NOMO-1 treated with DMSO at 0.1 percent for 48 hours (cell line): ENCODE results near the gene TAF1D.
A peak's percentile ranks its signal among the peaks of the same experiment; 100 is the strongest.
"Not testable (repeated sequence)": the region's sequence is repeated elsewhere in the genome, so short reads cannot be mapped to it uniquely, and the experiment has no call there.

Experiments used
- DNase-seq: peaks from one replicate; lab custom pipeline; 2025; ENCODE audit not compliant: unreplicated experiment; lab: John Stamatoyannopoulos, UW

Gene TAF1D

DNA sequence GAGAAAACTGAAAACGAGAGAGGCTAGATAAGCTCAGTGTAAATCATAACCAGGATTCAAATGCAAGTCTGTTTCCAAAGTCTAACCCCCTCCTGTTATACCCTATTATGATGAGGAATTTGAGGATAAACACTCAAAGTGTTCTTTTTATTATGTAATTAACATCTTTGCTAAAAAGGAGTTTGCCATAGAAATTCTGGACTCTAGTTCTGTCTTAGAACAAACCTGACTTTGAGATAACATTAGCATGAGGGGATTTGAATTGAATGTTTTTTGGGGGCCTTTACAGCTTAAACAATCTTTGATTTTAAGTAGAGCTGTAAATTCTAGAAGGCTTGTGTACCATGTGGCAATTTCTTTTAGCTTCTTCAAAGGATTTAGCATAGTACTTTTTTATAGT lies 9.7 kb upstream of the TAF1D start:
- no peak for DNase-seq

DNA sequence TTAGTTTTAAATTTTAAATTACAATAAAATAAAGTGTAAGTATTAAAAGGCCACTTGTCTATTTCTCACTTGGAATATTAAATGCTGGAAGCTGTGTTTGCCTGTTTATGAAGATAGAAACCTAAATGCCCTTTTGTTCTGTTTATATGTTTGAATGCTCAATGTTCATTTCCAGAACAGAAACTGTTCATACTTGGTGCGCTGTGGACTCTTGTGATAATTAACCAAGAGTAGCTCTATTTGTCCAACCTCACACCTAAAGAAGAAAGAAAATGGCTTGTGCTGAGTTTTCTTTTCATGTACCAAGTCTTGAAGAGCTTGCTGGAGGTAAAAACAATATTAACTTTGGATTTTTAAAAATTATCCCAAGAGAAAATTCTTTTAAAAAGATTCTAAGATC lies 5.8 kb upstream of the TAF1D start:
- no peak for DNase-seq

DNA sequence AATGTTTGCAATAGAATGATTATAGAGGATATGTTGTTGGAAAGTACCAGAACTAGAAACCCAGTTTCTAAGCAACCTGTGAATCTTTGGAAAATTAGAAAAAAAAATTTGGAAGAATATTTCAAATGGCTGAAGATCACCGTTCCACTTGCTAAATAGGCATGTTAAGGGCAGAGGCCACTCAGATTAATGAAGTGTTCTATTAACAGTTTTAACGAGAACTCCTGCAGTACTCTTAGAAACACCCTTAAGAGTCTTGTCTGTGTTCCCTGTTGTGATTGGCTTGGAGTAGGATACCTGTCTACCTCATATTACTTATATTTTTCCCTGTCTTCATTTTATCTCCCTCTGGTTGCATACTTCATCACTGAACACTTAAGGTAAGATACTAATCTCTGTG lies 4.8 kb upstream of the TAF1D start:
- DNase-seq: no peak

DNA sequence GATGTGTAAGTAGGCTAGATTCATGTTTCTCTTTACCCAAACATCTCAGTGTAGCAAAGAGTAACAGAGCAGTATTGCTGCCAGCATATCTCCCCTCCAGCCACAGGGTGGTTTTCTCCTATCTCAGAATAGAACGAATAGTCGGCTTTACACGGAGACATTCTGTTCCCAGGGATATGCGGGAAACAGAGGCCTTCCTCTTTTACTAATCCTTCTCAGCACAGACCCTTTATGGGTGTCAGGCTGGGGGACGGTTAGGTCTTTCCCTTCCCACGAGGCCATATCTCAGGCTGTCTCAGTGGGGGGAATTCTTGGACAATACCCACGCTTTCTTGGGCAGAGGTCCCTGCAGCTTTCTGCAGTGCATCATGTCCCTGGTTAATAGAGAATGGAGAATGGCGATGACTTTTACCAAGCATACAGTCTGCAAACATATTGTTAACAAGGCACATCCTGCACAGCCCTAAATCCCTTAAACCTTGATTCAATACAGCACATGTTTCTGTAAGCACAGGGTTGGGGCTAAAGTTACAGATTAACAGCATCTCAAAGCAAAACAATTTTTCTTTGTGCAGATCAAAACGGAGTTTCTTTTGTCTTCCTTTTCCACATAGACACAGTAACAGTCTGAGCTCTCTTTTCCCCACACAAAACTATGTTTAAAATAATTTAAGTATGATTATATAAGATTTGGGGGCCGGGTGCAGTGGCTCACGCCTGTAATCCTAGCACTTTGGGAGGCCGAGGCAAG lies 3.9 kb upstream of the TAF1D start:
- DNase-seq: not testable (repeated sequence)

DNA sequence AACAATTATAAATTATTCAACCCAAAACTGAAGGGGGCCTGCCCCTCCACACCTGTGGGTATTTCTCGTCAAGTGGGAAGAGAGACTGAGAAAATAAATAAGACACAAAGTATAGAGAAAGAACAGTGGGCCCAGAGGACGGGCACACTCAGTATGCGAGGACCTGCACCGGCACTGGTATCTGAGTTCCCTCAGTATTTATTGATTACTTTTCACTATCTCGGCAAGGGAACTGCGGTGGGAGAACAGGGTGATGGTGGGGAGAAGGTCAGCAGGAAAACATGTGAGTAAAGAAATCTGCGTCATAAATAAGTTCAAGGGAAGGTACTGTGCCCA lies 3.3 kb upstream of the TAF1D start:
- no peak for DNase-seq

DNA sequence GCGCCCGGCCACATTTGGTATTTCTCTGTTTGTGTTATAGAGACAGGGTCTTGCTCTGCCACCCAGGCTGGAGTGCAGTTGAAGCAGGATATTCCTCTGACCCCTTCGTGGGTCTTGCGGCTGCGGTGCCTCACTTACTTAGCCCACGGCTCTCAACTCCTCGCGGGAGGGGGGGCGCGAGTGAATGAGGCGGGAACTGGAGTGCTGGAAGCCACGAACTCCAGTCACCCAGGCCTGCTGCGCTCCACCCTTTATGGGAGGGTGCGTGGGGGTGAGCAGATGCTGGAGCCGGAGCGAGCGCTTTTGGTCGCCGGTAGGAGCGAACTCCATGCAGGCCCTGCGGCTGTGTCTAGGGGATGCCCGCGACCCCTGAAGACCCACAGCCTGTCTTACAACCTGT lies 2.0 kb upstream of the TAF1D start:
- no peak for DNase-seq

DNA sequence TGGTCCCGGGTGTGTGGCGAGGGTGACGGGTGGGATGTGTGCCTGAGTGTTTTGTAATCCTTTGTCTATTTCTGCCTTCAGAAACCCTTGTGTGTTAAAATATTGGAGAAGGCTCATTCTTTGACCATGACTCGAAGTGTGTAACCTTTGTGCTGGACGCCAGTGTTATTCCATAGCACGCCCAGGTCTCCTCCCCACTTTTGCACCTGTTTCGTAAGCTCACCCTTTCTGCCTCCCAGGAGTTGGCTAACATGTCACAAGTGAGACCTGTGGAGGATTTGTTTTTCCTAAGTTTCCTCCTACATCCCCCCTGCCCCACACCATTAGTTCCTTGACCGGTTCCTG lies 559 bp upstream of the TAF1D start:
- no peak for DNase-seq

DNA sequence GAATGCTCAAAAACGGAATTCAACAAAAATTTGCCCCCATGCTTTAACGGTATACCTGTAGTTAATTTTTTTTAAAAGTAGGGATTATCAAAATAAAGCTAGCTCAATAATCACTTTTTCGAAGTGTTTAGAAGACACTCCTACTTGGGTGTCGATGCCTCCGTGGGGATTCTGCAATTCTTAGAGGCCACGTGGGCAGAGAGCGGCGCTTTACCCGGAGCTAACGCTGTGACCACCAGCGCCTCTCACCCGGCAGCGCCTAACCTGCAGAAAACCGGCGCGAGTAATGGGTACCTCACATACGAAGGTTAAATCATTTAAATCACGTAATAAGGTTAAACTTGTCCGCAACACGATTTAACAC lies 583 bp downstream of the TAF1D start:
- DNase-seq: peak; percentile 71

DNA sequence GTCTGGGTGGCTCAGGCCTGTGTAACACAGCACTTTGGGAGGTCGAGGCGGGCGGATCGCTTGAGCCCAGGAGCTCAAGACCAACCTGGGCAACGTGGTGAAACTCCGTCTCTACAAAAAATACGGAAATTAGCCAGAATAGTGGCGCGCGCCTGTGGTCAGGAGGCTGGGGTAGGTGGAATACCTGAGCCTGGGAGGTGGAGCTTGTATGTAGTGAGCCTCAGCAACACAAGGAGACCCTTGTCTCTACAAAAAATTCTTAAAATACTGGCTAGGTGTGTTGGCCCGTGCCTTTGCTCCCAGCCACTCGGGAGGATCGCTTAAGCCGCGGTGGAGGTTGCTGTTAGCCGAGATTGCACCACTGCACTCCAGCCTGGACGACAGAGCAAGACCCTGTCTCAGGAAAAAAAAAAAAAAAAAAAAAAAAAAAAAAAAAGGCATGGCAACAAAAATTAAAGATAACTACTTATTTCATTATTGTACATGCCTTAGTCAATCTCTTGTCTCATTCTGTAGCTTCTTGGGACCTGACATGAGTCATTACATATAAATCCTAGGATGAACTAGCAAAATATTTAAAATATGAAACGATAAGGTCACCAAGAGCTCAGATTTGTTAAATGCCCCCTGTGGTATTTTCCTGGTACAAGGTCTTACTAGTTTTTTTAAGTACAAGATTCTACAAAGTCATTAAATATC lies 1.1 kb downstream of the TAF1D start:
- no peak for DNase-seq

DNA sequence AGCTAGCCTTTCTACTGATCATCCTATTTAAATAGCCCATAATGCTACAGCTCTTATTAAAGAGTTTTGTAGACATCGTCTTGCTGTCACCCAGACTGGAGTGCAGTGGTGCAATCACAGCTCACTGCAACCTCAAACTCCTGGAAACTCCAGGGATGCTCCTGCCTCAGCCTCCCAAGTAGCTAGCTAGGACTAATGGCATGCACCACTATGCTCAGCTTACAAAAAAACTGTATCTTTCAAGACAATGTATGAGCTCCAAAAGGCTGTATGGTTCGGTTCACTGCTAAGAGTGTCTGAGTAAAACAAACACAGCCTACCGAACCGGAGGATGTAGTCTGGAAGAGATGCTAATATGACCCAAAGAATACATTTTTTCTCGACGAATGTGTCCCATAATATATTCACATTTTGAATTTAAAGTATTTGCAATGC lies 2.6 kb downstream of the TAF1D start:
- no peak for DNase-seq

DNA sequence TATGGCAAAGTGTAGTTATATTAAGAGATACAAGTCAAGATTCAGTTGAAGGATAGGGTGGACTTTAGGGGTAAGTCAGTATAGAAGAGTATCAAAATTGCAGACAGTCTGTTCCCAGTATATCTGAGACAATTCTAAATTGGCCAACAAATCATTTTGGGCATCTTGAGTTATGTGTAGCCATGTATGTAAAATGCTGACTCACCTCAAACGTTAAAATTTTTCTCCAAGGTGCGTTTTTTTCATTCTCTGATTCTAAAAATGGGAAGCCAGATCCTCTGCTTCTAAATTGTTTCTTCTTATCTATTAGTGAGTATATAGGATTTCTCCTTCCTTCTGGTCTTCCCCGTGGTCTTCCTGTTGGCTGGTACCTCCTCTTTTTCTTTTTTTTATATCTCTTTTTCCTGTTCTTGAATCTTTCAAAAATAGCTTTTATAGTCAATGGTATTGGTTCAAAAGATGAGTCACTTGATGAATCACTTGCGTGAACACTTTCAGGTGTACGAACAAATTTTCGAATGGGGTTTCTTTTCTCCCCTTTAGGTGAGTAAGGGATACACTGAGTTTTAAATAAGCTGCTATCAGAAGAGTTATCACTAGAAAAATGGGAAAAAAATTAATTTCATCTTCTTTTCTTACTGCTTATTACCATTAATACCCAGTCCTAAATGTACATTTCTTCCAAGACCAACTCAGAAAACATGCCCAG lies 3.2 kb downstream of the TAF1D start:
- no peak for DNase-seq

DNA sequence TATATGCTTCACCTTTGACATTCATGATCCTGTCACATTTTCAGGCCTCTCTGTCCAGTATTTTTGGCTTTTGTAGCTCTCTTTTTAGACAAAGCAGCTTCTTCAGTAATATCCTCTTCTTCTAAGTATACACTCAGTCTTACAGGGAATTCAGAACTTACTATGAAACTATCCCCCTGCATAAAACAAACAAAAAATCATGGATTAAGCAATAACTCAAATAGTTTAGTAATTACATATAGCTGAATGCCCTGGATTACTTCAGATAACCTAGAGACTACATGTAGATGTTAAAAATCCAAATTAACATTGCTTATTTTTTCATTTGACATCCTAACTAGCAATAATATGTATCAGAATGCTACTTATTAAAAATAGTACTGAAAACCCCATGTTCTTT lies 5.2 kb downstream of the TAF1D start:
- DNase-seq: no peak

DNA sequence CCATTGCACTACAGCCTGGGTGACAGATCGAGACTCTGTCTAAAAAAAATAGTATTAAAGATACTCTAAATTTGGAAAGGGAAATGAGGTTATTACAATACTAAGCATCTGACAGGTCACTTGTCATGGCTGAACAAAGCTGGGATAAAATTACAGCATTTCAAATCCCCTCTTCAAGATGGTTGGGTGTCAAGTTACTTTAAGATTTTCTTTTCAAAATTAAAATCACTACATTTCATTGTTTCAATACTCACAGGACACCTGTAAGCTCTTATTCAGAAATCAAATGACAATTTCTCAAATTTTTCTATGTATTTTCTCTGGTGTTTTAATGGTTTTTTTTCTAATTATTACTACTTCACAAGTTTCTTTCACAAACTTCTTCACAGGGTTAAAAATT lies 5.7 kb downstream of the TAF1D start:
- DNase-seq: no peak

DNA sequence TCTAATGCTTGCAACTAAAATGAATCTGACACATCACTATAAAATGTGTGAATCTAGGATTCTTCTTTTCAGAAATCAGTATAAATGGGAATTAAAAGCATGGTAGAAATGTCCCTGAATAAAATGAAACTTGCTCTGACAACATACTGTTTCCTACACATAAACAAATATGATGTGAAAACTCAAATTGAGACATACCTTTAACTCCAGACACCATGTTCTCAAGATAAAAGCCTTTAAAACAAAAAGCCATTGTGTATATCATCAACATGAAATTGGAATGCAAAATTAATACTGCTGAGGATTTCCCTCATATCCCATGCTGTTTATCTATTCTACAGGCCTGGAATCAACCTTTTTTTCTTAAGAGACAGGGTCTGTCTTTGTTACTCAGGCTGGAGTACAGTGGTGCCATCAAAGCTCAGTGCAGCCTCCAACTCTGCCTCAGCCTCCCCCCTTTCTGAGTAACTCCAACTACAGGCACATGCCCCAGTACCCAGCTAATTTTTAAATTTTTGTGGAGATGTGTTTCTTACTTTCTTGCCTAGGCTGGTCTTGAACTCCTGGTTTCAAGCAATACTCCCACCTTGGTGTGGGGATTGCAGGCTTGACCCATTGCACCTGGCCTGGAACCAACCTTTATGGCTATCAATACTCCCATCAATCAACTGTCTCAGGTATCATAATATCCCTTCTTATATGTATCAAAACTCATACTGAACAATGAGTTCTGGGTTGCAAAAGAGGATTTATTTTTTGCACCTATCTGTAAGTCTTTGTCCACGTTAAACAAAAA lies 6.7 kb downstream of the TAF1D start:
- DNase-seq: no peak

DNA sequence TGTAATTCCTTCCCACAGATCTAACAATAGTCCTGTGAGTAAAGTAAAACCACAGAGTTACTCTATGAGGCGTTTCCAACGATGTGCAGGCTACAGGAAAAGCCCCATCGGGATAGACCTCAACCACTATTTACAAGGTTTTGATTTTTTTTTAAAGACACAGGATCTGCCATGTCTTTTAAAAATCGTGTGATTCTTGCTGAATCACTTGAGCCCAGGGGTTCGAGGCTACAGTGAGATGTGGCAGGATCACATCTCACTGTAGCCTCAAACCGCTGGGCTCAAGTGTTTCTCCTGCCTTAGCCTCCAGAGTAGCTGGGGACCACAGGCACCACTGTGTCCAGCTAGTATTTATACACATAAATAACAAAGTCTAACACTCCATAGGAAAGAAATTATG lies 7.8 kb downstream of the TAF1D start:
- no peak for DNase-seq

DNA sequence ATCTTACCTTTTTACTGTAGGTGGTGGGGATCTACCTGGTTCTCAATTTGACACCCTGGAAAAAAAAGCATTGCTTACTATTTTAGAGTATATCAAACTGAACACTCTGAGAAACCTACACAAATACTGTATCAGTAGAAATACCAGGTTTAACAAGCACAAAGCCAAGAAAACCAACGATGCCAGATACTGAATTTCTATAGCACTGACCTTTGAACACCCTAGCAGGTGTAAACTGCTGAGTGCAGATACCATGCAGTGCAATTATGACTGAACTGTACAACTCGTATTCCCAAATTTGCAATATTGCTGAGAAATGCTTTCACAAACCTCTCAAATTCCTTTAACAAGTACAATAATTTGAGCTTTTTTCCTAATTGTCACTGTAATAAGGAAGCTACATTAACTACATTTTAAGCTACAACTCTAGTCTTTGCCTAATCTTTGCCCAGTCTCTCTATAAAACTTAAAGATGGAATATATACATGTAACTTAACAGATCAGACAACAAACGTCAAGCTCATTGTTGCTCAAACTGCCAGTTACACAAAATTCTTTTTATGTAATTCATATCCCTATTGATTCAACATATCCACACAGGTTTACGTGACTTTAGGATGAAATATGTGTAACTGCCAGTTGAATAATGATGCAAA lies 8.9 kb downstream of the TAF1D start:
- DNase-seq: no peak

DNA sequence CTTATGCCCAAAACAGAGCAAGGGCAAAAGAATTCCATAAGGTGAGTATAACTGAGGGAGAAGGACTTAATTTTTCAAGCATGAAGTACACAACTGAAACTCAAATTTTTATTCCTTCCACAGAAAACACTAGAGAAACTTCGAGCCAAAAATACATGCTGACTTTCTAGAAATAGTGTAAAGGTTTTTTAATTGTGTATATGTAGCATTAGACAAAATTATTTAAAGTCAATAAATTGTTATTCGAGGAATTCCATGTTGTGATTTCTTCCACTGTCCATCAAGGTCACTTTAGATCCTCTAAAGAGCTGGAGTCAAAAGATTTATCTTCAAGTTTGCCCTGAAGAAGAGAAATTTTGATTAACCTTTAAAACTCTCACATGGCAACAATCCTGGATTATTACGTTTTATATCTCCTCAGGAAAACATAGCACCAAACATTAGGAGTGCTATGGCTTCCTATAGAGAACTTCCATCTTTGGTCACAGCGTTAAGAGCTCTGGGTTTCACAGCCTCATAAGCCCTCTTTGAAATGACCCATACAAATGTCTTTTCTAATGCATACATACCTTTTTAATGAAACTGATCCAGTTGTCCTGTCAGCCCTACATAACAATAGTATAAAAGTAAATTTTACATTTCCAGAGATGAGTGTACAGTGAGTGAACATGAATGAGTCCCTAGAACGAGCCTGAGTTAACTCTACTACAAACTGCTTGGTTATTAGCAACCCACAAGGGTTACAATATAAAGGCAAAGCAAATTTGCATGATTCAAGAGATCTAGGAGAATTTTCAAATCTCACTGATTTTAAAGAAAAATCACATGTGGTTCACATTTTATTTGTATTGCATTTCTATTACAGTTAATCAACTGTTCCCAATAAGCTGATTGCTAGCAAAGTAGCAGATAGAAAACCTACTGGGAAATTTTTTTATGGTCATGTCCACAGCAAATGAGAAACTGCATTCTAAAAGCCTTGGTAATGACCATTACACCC lies 10.9 kb downstream of the TAF1D start:
- no peak for DNase-seq

DNA sequence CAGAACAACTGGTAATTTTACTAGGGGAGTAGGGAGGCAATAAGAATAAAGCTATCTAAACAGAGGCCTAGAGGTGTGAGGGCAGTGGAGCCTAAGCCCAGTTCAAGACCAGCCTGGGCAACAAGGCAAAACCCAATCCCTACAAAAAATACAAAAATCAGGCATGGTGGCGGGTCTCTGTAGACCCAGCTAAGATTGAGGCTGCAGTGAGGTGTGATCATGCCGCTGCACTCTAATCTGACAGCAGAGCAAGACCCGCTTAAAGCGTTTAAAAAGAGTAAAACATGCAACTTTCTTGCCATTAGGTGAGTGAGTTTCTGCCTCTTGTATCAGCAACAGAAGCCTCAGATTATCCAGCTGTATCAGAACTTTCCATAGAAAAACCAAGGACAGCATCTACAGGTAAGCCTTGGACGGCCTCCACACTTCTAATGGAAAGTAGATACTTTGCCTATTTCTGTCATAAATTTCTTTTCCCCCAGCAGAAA lies 12.1 kb downstream of the TAF1D start:
- no peak for DNase-seq

DNA sequence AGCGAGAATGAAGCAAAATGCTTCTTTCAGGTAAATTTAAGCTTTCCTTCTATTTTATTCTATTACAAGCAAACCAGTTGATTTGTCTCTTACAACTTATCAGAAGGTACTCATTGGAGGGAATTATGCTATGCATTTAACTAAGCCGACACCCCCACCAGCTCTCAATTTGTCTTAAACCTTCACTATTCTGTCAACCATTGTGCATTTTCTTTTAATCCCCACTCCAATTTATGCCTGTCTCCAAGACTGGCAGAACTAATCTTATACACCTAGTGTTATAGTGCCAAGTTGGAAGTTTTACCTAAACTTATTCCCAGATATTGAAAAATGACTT lies 12.5 kb downstream of the TAF1D start:
- no peak for DNase-seq
